Measurements from ENCODE around the gene DTX3.

Gene DTX3

DNA sequence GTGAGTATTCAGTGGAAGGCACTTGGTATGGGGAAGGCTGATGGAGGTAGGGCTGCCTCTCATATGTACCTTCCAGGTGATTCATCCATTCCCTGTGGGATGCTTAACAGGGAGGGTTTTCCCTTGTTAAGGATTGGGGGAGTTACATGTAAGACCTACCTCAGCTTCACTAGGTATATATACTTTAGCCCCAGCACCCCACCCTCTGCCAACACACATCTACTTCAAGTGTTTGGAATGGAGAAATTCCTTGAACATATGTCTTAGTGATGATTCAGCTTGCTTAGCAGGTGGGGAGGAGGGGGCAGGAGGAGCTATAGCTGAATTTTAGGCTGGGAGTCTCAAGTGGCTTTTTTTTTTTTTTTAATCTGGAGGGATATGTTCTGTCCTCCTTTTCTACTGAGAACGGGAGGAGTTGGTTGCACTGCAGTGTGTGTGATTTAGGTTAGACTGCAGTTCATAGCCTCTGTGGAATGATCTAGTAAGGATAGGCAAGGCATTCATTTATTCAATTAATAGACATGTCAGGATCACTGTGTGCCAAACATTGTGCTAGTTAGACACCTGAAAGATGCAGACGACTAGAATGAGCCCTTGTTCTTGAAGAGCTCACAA is 12.0 kb upstream of the DTX3 start:
- Histone ChIP-seq H3K27ac (ENCODE audit: low read depth, low read length) (no peak overlapping the region), H3K36me3 (ENCODE audit: insufficient read depth, low read length) (no peaks in the 10 kb centered on the region), H3K79me2 (ENCODE audit: control insufficient read depth, insufficient read depth, low read length, unreplicated experiment) (no peaks in the 10 kb centered on the region), H3K4me3 (ENCODE audit: low read depth, low read length) (no peak overlapping the region; the same call in 1 of the 2 replicates), H3K4me1 (ENCODE audit: control insufficient read depth, insufficient read depth, low read length, unreplicated experiment) (peaks cover 10% of the 10 kb centered on the region), H2AFZ (ENCODE audit: low read length, unreplicated experiment) (no peak overlapping the region), H3K27me3 (ENCODE audit: insufficient read depth, low read length) (peaks cover 7% of the 10 kb centered on the region)

DNA sequence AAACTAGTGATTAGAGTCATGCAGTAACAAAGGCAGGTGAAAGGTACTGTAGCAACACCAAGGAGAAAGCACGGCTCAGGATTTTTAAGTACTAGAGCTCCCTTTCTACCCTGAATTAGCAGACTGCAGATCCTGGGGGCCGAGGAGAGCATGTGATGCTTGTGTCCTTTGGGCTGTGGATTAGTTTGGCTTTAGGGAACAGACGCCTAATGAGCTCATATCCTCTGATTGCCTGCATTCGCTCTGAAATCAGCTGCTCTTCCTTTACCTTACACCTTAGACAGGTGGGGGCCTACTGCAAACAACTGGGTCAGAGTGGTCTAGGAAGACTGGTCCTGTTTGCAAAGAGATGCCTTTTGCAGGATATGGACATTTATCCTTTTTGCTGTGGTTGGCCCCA is 11.4 kb upstream of the DTX3 start:
- no peak overlapping the region for H3K4me3 ChIP-seq (ENCODE audit: low read depth, low read length)
- peaks cover 2% of the 10 kb centered on the region for H3K27me3 ChIP-seq (ENCODE audit: insufficient read depth, low read length)
- no peak overlapping the region for H2AFZ ChIP-seq (ENCODE audit: low read length, unreplicated experiment)
- H3K36me3 ChIP-seq (ENCODE audit: insufficient read depth, low read length), result no peaks in the 10 kb centered on the region
- no peaks in the 10 kb centered on the region for H3K79me2 ChIP-seq (ENCODE audit: control insufficient read depth, insufficient read depth, low read length, unreplicated experiment)
- no peak overlapping the region for H3K27ac ChIP-seq (ENCODE audit: low read depth, low read length)
- H3K4me1 ChIP-seq (ENCODE audit: control insufficient read depth, insufficient read depth, low read length, unreplicated experiment), result peaks cover 10% of the 10 kb centered on the region

DNA sequence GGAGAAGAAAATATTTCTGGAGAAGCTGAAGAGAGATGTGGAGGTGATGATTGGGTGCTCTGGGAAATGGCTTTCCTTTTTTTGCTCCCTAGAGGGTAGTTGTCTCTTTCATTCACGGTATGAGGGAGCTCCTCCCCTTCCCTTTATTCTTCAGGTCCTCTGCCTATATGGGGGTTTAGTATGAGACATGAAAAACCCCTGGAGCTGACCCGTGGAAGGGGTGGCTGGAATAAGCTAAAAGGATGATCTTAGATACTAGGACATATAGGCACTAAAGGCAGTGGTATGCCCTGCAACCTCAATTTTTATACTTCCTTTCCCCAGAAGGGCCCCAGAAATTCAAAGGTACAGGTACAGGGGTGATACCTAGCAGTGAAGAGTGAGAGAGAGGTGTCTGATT is 4.2 kb upstream of the DTX3 start:
- Histone ChIP-seq H3K36me3 (ENCODE audit: insufficient read depth, low read length) (peaks cover 9% of the 10 kb centered on the region; the same call in 1 of the 2 replicates), H2AFZ (ENCODE audit: low read length, unreplicated experiment) (no peak overlapping the region), H3K79me2 (ENCODE audit: control insufficient read depth, insufficient read depth, low read length, unreplicated experiment) (no peaks in the 10 kb centered on the region), H3K4me1 (ENCODE audit: control insufficient read depth, insufficient read depth, low read length, unreplicated experiment) (peaks cover 13% of the 10 kb centered on the region), H3K27ac (ENCODE audit: low read depth, low read length) (no peak overlapping the region), H3K4me3 (ENCODE audit: low read depth, low read length) (no peak overlapping the region), H3K27me3 (ENCODE audit: insufficient read depth, low read length) (no peaks in the 10 kb centered on the region)

DNA sequence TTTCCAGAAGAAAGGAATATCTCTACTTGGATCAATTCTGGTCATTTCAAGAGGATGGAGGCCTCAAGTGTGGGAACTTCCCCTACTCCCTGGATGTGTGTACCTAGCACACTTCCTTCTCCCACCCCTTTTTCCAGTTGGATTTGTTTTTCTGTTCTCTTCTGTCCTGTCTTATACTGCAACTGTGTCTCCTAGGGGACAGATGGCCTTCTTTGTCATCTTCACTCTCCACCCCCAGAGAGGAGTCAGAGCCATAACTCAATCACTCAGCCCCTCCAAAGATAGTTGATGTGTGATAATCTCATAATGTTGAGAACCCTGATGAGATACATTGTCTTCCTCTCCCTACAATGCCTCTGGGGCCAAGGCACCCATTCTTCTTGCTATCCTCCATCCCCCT is 2.1 kb upstream of the DTX3 start:
- Histone ChIP-seq H3K79me2 (ENCODE audit: control insufficient read depth, insufficient read depth, low read length, unreplicated experiment) (no peaks in the 10 kb centered on the region), H3K27me3 (ENCODE audit: insufficient read depth, low read length) (no peaks in the 10 kb centered on the region), H3K4me1 (ENCODE audit: control insufficient read depth, insufficient read depth, low read length, unreplicated experiment) (peaks cover 17% of the 10 kb centered on the region), H2AFZ (ENCODE audit: low read length, unreplicated experiment) (no peak overlapping the region), H3K36me3 (ENCODE audit: insufficient read depth, low read length) (peaks cover 9% of the 10 kb centered on the region; the same call in 1 of the 2 replicates), H3K4me3 (ENCODE audit: low read depth, low read length) (no peak overlapping the region), H3K27ac (ENCODE audit: low read depth, low read length) (no peak overlapping the region)

DNA sequence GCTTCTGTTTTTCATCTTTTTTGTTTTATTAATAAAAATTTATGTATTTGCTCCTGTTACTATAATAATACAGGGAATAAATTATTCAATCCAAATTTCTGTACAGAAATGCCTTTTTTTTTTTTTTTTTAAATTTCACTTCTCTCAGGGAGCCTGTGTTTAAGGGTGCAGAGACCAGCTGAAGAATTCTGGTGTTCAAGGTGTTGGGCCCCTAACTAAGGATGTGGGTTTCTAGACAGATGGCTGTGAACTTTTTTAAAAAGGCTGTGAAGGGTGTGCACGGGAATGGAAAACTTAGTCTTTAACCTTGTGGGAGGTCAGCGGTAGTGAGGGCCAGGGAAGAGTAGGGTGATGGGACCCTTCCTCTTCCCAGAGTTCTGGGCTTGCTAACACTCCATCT is 1.3 kb upstream of the DTX3 start:
- H3K27me3 ChIP-seq (ENCODE audit: insufficient read depth, low read length), result no peaks in the 10 kb centered on the region
- H2AFZ ChIP-seq (ENCODE audit: low read length, unreplicated experiment), result no peak overlapping the region
- no peaks in the 10 kb centered on the region for H3K79me2 ChIP-seq (ENCODE audit: control insufficient read depth, insufficient read depth, low read length, unreplicated experiment)
- peaks cover 17% of the 10 kb centered on the region for H3K4me1 ChIP-seq (ENCODE audit: control insufficient read depth, insufficient read depth, low read length, unreplicated experiment)
- no peak overlapping the region for H3K4me3 ChIP-seq (ENCODE audit: low read depth, low read length)
- peaks cover 9% of the 10 kb centered on the region; the same call in 1 of the 2 replicates for H3K36me3 ChIP-seq (ENCODE audit: insufficient read depth, low read length)
- no peak overlapping the region for H3K27ac ChIP-seq (ENCODE audit: low read depth, low read length)

DNA sequence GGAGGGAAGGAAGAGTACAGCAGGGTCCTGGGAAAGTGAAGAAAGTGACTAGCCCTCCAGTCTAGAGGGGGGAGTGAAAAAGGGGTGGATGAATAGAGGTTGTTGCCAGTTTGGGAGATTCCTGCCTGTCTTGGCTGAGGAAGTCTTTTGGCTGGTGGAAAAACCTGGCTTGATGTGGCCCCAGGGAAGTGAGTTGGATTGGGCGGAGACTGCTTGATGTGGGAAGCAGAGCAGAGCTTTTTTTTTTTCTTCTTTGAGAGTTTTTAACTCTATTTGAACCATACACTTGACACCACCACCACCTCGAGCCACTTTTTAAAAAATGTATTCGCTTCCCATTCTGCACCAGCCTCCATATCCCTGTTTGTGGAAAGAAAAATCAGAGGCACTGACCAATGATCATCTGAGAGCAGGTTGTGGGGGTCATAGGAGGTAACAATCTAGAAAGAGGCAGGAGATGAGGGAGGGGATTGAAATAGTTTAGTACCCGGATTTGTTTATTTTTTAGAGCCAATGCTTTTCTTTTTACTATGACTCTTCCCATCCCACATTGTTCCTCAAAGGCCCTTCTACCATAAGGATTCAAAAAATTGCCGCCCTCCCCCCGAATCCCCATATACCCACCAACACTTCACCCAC is 690 bp upstream of the DTX3 start:
- H3K4me1 ChIP-seq (ENCODE audit: control insufficient read depth, insufficient read depth, low read length, unreplicated experiment), result peaks cover 17% of the 10 kb centered on the region
- peak overlapping the region; percentile 98 for H2AFZ ChIP-seq (ENCODE audit: low read length, unreplicated experiment)
- peak overlapping the region; percentile 81 for H3K4me3 ChIP-seq (ENCODE audit: low read depth, low read length)
- H3K36me3 ChIP-seq (ENCODE audit: insufficient read depth, low read length), result peaks cover 5% of the 10 kb centered on the region; the same call in 1 of the 2 replicates
- no peaks in the 10 kb centered on the region for H3K79me2 ChIP-seq (ENCODE audit: control insufficient read depth, insufficient read depth, low read length, unreplicated experiment)
- H3K27ac ChIP-seq (ENCODE audit: low read depth, low read length), result peak overlapping the region; percentile 37; the same call in 1 of the 2 replicates
- H3K27me3 ChIP-seq (ENCODE audit: insufficient read depth, low read length), result no peaks in the 10 kb centered on the region

DNA sequence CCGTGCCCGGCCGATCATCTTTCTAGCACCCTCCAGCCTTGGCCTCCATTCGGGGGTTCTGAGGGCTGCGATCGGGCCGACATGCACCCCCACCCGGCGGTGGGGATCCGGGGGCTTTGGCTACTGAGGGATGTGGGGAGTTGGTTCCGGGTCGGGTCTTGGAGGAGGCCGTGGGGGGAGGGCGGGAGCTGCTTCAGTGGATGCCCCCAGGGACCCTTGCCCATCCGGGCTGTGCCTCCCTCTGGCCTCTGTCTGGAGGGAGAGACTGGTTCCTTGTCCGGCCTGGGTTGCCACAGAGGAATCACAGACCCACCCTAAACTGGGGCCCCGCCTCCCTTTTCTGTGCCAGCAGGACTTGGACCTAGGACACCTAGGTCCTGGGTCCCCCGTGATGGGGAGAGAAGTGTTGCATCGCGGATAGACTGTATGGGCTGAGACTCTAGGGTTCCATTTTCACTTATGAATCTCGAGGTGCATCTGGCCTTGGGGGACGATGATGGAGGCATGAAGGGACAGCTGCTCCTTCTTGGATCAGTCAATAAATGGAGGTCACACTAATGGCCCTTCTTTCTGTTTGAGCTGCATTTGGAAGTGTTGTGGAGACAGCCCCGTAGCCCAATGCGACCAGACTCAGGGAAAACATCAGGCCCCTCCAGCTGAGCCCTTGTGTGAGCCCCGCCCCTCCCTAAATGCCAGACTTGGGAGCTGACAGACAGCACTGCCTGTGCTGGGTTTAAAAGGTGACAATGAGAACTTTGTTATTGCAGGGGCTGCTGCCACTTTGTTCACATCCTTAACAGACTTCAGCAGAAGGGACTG is 577 bp downstream of the DTX3 start:
- peak overlapping the region; percentile 25; the same call in 1 of the 2 replicates for H3K27ac ChIP-seq (ENCODE audit: low read depth, low read length)
- peaks cover 17% of the 10 kb centered on the region for H3K4me1 ChIP-seq (ENCODE audit: control insufficient read depth, insufficient read depth, low read length, unreplicated experiment)
- no peak overlapping the region for H2AFZ ChIP-seq (ENCODE audit: low read length, unreplicated experiment)
- H3K27me3 ChIP-seq (ENCODE audit: insufficient read depth, low read length), result no peaks in the 10 kb centered on the region
- H3K36me3 ChIP-seq (ENCODE audit: insufficient read depth, low read length), result no peaks in the 10 kb centered on the region
- peak overlapping the region; percentile 81 for H3K4me3 ChIP-seq (ENCODE audit: low read depth, low read length)
- no peaks in the 10 kb centered on the region for H3K79me2 ChIP-seq (ENCODE audit: control insufficient read depth, insufficient read depth, low read length, unreplicated experiment)

DNA sequence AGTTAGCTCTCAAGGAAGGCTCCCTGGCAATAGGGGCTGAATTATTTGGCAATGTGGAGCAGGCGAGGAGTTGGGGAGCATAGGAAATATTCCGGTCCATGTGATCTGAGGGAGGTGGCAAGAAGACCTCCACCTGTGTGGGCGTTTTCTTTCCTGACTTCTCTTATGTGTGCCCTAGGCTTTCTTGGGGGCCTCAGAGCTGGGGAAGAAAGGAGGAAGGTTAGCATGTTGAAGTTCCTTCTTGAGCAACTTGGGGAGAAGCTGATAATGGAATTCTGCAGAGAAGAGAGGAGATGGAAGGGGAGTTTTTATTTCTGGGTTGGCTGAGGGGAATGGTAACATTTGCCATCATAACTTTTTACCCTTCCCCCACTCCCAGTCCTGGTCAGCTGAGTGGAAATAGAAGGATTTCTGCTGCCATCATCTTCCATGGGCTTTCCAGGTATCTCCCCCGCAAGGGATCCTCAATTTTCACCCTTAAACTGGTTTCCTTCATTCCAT is 1.2 kb downstream of the DTX3 start:
- Histone ChIP-seq H3K36me3 (ENCODE audit: insufficient read depth, low read length) (no peaks in the 10 kb centered on the region), H3K27ac (ENCODE audit: low read depth, low read length) (no peak overlapping the region), H2AFZ (ENCODE audit: low read length, unreplicated experiment) (no peak overlapping the region), H3K27me3 (ENCODE audit: insufficient read depth, low read length) (no peaks in the 10 kb centered on the region), H3K79me2 (ENCODE audit: control insufficient read depth, insufficient read depth, low read length, unreplicated experiment) (no peaks in the 10 kb centered on the region), H3K4me1 (ENCODE audit: control insufficient read depth, insufficient read depth, low read length, unreplicated experiment) (peaks cover 22% of the 10 kb centered on the region), H3K4me3 (ENCODE audit: low read depth, low read length) (peak overlapping the region; percentile 81)

DNA sequence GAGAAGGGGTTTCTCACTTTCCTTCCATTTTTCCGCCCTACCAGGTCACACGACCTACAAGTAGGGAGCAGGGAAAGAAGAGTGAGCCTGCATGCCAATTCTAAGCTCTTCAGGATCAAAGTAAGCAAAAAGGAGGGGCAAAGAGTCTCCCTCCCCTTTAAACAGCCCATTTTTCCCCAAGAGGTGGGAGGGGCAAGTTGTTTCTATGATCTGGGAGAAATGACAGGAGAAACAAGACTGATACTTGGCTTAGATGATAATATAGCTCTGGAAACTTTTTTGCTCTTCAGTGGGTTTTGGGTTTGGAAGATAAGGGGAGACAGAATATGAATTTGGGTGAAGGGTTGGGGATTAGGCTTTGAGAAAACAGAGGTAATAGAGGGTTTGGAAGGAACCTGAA is 1.8 kb downstream of the DTX3 start:
- no peak overlapping the region for H3K27ac ChIP-seq (ENCODE audit: low read depth, low read length)
- no peaks in the 10 kb centered on the region for H3K36me3 ChIP-seq (ENCODE audit: insufficient read depth, low read length)
- H3K79me2 ChIP-seq (ENCODE audit: control insufficient read depth, insufficient read depth, low read length, unreplicated experiment), result no peaks in the 10 kb centered on the region
- no peaks in the 10 kb centered on the region for H3K27me3 ChIP-seq (ENCODE audit: insufficient read depth, low read length)
- peaks cover 22% of the 10 kb centered on the region for H3K4me1 ChIP-seq (ENCODE audit: control insufficient read depth, insufficient read depth, low read length, unreplicated experiment)
- no peak overlapping the region for H3K4me3 ChIP-seq (ENCODE audit: low read depth, low read length)
- H2AFZ ChIP-seq (ENCODE audit: low read length, unreplicated experiment), result no peak overlapping the region

DNA sequence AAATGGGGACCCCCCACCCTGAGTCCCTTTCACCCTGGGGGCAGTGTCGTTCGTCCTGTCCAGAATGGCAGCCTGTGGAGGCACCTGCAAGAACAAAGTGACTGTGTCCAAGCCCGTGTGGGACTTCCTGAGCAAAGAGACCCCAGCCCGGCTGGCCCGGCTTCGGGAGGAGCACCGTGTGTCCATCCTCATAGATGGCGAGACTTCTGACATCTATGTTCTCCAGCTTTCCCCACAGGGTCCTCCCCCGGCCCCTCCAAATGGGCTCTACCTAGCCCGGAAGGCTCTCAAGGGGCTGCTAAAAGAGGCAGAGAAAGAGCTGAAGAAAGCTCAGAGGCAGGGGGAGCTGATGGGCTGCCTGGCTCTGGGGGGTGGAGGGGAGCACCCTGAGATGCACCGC is 2.2 kb downstream of the DTX3 start:
- Histone ChIP-seq H3K4me1 (ENCODE audit: control insufficient read depth, insufficient read depth, low read length, unreplicated experiment) (peaks cover 22% of the 10 kb centered on the region), H3K27ac (ENCODE audit: low read depth, low read length) (no peak overlapping the region), H3K4me3 (ENCODE audit: low read depth, low read length) (no peak overlapping the region), H2AFZ (ENCODE audit: low read length, unreplicated experiment) (no peak overlapping the region), H3K27me3 (ENCODE audit: insufficient read depth, low read length) (no peaks in the 10 kb centered on the region), H3K36me3 (ENCODE audit: insufficient read depth, low read length) (no peaks in the 10 kb centered on the region), H3K79me2 (ENCODE audit: control insufficient read depth, insufficient read depth, low read length, unreplicated experiment) (no peaks in the 10 kb centered on the region)
